Type B pancreatic cell (in vitro differentiated cells): ENCODE measurements around the gene ACTR3C. TPM values are rescaled to one million over a fixed set of nuclear protein-coding genes. Genes with fewer than 3 reads are reported as not detected.

ENCODE experiments used
- DNase-seq: peaks from one replicate; pipeline ENCODE4 v3.0.0; 2021; ENCODE audit warnings: mixed read lengths; ENCODE audit not compliant: unreplicated experiment; ENCODE audit errors: extremely low spot score
- H3K27ac Mint-ChIP-seq: 2 replicates; pipeline ENCODE4 v1.8.0; 2021; ENCODE audit warnings: mild to moderate bottlenecking, mixed read lengths
- H3K27me3 Mint-ChIP-seq: 2 replicates; pipeline ENCODE4 v1.8.0; 2021; ENCODE audit warnings: mixed read lengths
- H3K36me3 Mint-ChIP-seq: 2 replicates; pipeline ENCODE4 v1.8.0; 2021; ENCODE audit warnings: mixed read lengths
- H3K4me1 Mint-ChIP-seq: one replicate; pipeline ENCODE4 v1.8.0; 2021; ENCODE audit warnings: mixed read lengths; ENCODE audit not compliant: unreplicated experiment
- H3K4me3 Mint-ChIP-seq: 2 replicates; pipeline ENCODE4 v1.8.0; 2021; ENCODE audit warnings: mild to moderate bottlenecking, mixed read lengths
- H3K9me3 Mint-ChIP-seq: 2 replicates; pipeline ENCODE4 v1.8.0; 2021; ENCODE audit warnings: mixed read lengths
- CTCF ChIP-seq: fragments of 200-600 bp; sonication (generic); conservative IDR thresholded peaks from 2 replicates; pipeline ENCODE4 v1.5.0; 2021; ENCODE audit warnings: antibody characterized with exemption, mild to moderate bottlenecking
- long read RNA-seq: library from polyadenylated mRNA; unstranded; transcript quantifications from one replicate; pipeline ENCODE4 v2.0.0, GENCODE V29; 2020
- total RNA-seq: library from RNA; stranded (reverse); gene quantifications from 2 replicates; pipeline ENCODE4 v1.2.1, GENCODE V29; 2021; ENCODE audit warnings: low replicate concordance

ACTR3C gene
- total RNA-seq = 4.8 and 8.7 TPM in 2 replicates
- long read RNA-seq, partial matches to known transcripts = 3 of 26 reads
- long read RNA-seq, other reads (novel, unspliced or antisense) = 23 of 26 reads

GRCh38 chr7:150322833-150323681 is at the start of gene ACTR3C, which contains the start of gene LRRC61:
Gene ACTR3C, minus strand, starts transcription at chr7:150323545. Its CDS starts 28,249 bp downstream, at chr7:150295296.
Gene LRRC61, plus strand, starts transcription at chr7:150323355. Its CDS starts 13,507 bp downstream, at chr7:150336862.
- Mint-ChIP-seq H3K4me1 (peaks cover 25% of the 10 kb centered on the region), H3K36me3 (peaks cover 12% of the 10 kb centered on the region), H3K9me3 (no peaks in the 10 kb centered on the region), H3K27ac (peak within 1 kb of the TSS; percentile 96), H3K4me3 (peak within 1 kb of the TSS; percentile 97), H3K27me3 (no peaks in the 10 kb centered on the region)
- TF ChIP-seq CTCF = peak; percentile 45
- peak; percentile 73 for DNase-seq

GRCh38 chr7:150372271-150373048 is 49.1 kb upstream of the ACTR3C start:
- no peak for TF ChIP-seq CTCF
- peak overlapping the region; percentile 94 for H3K27ac Mint-ChIP-seq
- DNase-seq = no peak
- H3K4me1 Mint-ChIP-seq = peaks cover 52% of the 10 kb centered on the region
- peaks cover 23% of the 10 kb centered on the region for H3K36me3 Mint-ChIP-seq
- H3K9me3 Mint-ChIP-seq = no peaks in the 10 kb centered on the region
- no peaks in the 10 kb centered on the region for H3K27me3 Mint-ChIP-seq
- peak overlapping the region; percentile 83 for H3K4me3 Mint-ChIP-seq

- no peak for TF ChIP-seq CTCF
- peaks cover 47% of the 10 kb centered on the region for H3K4me1 Mint-ChIP-seq
- H3K9me3 Mint-ChIP-seq = no peaks in the 10 kb centered on the region
- no peaks in the 10 kb centered on the region for H3K27me3 Mint-ChIP-seq
- H3K36me3 Mint-ChIP-seq = peaks cover 23% of the 10 kb centered on the region
- H3K4me3 Mint-ChIP-seq = no peak overlapping the region
- no peak overlapping the region for H3K27ac Mint-ChIP-seq
- no peak for DNase-seq
These were observed 48.6 kb upstream of the ACTR3C start for GRCh38 chr7:150371996-150372270.

- H3K27ac Mint-ChIP-seq = peak overlapping the region; percentile 95
- peak overlapping the region; percentile 97 for H3K4me3 Mint-ChIP-seq
- DNase-seq = no peak
- TF ChIP-seq CTCF = no peak
- peaks cover 23% of the 10 kb centered on the region for H3K36me3 Mint-ChIP-seq
- H3K27me3 Mint-ChIP-seq = no peaks in the 10 kb centered on the region
- H3K4me1 Mint-ChIP-seq = peaks cover 42% of the 10 kb centered on the region
- no peaks in the 10 kb centered on the region for H3K9me3 Mint-ChIP-seq
These were observed 48.0 kb upstream of the ACTR3C start for GRCh38 chr7:150371131-150371995.

- DNase-seq = no peak
- Mint-ChIP-seq H3K27me3 (no peaks in the 10 kb centered on the region), H3K36me3 (peaks cover 20% of the 10 kb centered on the region), H3K9me3 (no peaks in the 10 kb centered on the region), H3K27ac (peak overlapping the region; percentile 95), H3K4me3 (peak overlapping the region; percentile 97), H3K4me1 (peaks cover 42% of the 10 kb centered on the region)
- TF ChIP-seq CTCF = no peak
These were observed 47.3 kb upstream of the ACTR3C start for GRCh38 chr7:150370612-150371071.
